GM18873 (cell line): ENCODE data around the gene PPFIBP2.

ENCODE experiments used
- ATAC-seq: cut with Tn5 transposase; IDR thresholded peaks from one replicate; pipeline ENCODE4 v1.9.1; 2021; ENCODE audit warnings: mild to moderate bottlenecking, moderate library complexity, moderate number of reproducible peaks; ENCODE audit not compliant: unreplicated experiment, low FRiP score

The PPFIBP2 gene

DNA sequence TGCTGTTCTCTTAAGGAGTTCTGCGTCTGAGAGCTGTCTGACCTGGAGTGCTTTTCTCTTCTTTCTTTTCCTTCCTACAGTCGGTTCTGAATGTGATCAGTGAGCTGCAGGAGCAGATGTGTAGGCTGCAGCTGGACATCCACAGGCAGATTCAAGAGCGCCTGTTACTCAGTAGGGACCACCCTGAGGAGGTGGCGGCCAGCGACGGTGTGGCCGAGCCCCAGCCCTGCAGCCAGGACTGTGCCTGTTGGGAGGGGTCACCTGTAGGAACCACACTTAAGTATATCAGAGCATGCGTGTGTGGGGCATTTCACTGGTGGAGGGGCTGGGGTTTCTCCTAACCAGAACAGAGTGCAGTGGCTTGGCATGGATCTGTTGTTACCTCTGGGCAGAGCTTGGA, 103.2 kb downstream of the PPFIBP2 start:
- no peak for ATAC-seq

DNA sequence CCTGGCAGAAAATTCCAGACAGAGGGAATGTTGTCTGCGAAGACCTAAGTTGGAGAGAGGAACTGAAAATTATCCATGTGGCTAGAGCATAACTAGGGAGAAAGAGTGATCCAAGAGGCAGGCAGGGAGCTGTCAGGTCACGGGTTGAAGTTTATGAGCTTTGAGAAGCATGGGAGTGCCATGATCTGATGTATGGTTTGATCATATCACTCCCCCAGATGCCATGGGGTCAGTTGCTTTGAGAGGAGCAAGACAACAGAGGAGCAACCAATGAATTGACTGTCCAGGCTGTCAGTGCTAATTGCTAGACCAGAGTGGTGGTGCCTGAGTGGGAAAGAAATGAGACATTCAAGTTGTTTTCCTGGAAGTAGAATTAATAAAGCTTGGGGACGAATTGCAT, 105.5 kb downstream of the PPFIBP2 start:
- ATAC-seq, result no peak

DNA sequence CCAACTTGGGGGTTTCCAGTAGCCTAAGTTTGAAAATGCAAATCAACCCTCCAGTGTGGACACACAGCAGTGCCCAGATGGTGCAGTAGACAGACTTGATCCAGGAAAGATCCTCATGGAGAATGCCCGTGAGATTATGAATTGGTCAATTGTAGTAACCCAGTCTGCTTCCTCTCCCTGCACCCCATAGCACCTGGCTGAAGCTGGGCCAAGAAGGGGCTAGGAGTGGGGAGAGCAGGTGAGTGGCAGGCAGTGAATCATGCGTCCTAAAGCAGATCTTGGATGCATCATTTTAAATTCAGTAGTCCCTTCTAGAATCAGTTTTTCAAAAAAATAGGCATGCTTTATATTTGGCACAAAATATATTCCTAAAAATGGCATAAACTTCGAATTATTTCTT, 107.3 kb downstream of the PPFIBP2 start:
- no peak for ATAC-seq

DNA sequence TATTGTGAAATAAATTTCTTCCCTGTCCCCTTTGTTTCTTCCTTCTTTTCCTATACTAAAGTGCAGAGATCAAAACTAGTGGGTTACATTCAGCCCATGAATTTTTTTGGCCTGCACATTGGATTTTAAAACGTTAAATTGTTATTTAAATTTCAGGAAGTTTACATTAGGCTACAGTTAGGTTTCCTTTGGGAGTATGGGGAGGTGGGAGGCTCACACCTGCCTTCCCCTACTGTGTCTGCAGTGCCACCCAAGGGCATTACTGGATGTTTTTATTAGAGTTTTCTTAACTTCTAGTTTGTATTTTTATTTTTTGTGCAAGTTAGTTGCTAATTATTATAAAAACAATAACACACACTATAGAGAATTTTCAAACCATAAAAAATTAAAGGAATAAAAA, 107.8 kb downstream of the PPFIBP2 start:
- ATAC-seq, result no peak

DNA sequence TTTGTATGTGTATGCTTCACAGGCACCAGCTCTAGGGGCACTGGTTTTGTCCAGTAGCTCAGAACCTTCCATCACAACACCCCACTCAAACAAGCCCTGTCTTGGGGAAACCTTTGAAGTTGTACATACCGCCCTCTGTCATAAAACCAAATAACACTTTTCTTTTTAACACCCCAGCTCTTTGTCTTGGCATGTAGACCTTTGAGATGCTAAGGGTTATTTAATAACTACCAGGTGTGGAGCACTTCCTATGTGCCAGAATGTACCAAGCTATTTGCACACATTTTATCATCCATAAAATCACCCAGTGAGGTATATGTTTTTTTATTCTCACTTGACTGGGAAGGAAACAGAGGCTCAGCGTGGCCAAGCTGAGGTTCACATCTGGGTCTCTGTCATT, 108.9 kb downstream of the PPFIBP2 start:
- ATAC-seq, result no peak

DNA sequence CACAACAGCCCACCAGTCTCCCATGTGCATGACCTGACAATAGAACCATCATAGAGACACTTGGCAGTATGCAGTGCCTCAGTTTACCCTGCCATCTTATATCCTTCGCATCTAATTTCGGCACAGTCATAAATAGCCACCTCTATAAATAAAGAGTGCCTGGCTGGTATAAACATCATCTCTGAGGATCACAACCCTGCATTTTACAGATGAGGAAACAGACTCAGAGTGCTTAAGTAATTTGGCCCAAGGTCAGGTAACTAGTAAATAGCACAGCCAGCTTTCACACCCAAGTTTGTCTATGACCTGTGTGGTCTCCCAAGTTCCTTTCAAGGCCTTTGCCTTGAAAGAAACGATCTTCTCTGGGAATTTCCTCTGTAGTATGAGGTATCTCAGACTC, 114.9 kb downstream of the PPFIBP2 start:
- ATAC-seq, result no peak

DNA sequence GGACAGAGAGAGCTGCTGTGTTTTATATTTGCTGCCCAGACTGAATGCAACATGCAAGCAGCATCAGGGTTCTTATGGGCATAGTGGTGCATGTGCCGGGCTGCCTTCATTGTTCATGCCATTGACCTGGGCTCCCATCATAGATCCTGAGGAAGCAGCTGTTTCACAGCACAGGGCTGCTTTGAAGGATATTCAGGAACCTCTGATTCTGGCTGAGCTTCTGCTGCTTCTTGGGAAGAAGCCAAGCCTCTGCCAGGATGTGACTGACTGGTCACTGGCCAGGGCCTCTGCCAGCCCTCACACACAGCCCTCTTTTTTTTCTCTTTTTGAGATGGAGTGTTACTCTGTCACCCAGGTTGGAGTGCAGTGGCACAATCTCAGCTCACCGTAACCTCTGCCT, 116.2 kb downstream of the PPFIBP2 start:
- no peak for ATAC-seq

DNA sequence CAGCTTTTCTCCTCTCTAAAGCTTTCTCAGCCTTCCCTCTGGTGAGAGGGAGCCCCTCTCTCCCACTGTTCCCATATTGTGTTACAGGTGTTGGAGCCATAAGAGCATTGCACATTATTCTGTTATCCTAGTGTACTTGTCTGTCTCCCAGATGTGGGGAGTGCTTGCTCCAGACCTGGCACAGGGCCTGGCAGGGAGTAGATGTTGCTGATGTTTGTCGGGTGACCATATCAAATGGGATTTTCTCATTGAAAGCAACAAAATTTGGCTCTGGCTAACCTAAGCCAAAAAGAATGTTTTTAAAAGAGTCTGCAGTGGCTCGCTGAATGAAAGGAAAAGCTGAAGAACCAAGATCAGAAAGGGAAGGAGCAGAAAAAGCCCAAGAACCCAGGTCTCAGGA, 118.4 kb downstream of the PPFIBP2 start:
- ATAC-seq, result no peak

DNA sequence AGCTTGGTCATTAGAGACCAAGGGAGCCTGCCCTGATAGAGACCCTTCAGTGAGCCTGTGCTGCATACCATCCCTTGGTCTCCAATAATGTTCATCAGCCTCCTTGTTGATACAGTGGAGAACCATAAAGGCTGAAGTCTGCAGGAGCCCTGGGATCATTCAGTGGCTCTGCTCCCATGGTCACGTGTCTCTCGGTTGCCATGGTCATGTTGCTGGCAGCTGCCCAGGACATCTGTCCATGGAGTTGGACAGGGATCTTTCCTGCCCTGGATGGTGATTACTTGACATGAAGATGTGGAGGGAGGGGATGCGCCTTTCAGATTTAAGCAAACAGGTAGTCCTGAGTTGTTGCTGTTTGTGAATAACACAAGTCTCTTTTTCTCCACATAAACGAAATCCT, 121.3 kb downstream of the PPFIBP2 start:
- no peak for ATAC-seq

DNA sequence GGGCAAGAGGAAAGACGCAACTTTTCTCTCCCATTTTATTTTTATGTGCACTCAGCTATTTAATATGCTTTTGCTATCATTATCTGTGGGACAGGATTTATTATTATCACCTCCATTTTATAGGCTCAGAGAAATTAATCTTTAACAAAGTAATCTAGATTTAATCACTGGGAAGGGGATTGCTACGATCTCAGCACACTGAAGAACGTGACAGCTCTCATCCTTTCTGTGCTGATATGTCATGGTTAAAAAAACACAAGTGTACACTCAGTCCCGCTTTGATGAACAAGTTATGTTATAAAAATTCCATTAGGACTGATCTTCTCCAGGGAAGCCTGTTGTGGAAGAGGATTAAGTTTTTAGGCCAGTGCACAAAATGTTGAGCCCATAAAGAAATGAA, 121.9 kb downstream of the PPFIBP2 start:
- no peak for ATAC-seq

DNA sequence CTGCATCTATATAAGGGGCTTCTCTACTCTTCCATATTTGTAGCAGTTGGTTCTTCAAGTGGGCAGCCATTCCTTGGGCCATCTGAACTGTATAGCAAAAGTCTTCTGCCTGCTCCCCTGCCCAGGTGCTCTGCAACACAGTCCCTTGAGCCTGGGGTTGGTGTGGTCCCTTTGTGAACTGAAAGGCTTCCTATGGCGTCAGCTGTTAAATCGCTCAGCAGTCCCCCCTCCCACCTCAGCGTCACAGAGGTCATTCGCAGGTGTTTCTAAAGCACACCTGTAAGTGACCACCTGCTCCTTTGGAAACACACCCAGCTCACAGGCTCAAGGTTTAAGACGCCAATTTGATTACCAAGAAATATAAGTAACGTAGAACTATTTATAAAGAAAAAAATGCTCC, 122.6 kb downstream of the PPFIBP2 start:
- no peak for ATAC-seq

DNA sequence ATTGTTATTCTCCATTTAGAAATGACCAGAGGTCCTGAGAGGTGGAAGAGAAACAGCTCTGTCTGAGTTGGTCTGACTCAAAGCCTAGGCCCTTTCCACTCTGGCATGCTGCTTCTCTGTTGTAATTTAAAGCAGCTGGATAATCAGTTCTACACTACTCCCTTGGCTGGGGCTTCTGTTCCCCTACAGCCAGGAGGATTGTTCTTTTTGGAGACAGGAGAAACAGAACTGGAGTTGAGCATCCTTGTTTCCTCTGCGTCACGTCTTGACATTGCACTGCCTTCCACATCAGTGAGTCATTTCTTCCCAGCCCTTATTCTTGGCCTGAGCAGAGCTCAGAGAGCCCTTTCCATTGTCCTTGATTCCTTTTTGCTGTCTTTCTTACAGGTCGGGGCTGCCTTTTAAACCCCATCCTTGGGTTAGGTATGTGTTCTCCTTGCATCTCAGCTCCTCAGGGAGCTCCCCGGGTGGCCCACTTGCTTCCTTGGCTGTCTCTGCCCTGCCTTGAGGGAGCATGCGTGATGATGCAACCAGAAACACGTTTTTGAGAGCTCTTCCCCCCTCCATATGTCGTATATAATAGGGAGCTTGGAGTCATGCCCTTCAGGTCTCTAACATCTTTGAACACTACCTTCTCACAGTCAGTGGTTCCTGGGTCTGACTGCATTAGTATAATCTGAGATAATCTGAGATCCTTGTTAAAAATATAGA, 123.8 kb downstream of the PPFIBP2 start:
- no peak for ATAC-seq

DNA sequence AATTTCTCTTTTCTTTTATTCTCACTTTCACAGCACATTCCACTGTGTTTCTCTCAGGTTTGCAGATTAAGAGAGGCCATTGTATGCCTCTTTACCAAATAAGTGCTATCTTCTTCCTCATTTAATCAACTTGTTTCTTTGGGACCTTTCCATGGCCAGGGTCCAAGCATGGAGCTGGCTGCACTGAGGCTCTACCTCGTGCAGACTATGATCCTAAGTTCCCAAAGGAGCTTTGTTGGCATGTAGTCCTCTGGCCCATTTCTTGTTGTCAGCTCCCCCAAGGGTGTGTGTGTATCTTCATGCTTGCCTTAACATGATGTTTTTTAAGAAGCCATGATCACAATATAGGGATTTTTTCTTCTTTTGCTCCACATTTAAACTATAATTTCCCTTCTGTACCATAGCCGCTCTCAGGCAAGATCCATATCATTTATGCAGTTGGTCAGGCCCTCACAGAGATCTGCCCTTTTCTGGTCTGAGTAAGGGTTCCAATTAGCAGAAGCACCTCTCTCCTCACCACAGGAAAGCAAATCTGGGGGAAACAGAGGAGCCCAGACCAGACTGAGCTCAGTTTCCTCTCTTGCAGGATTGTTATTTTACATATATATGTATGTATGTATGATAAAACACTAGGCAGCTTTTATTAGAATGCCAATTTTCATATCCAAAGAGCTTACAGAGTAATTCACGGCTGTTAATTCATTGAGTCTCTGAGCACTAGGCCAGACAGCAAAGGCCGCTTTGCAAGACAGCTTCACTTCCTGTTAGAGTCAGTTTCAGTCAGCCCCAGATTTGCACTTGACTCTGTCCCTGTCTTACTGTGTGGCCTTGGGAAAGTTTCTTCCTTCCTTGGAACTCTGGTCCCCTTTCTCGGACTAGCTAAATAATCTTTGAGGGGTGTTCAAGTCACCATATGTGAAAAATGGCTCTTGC, 125.2 kb downstream of the PPFIBP2 start:
- ATAC-seq, result peak; percentile 56

DNA sequence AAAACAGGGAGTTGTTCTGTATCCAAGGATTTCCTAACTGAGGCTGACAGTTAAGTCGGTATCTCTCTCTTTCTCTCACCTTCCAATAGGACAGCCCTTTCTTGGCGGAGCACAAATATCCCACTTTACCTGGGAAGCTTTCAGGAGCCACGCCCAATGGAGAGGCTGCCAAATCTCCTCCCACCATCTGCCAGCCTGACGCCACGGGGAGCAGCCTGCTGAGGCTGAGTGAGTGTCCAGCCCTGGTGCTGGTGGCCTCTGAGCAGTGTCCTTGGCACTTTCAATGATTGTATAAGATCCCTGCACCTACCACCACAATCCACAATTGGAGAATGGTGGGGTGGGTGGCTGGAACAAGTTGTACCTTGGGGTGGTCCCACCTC, 125.8 kb downstream of the PPFIBP2 start:
- ATAC-seq, result no peak

DNA sequence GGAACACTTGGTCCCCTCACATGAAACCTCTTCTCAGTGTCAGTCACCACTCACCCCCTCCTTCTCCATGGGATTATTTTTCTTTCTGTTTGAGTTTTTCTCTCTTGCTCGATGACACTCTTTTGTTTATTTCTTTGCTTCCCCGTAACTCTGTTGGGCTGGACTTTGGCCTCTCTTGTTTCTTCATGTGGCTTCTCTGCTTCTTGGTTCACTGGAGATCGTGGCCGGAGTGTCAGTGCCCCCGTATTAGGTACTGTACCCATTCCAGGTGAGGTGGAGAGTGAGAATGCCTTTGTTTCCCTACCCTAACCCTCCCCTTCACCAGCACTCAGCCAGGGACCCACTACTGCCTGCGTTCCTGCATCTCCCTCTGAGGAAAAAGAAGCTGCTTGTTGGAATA, 127.0 kb downstream of the PPFIBP2 start:
- no peak for ATAC-seq

DNA sequence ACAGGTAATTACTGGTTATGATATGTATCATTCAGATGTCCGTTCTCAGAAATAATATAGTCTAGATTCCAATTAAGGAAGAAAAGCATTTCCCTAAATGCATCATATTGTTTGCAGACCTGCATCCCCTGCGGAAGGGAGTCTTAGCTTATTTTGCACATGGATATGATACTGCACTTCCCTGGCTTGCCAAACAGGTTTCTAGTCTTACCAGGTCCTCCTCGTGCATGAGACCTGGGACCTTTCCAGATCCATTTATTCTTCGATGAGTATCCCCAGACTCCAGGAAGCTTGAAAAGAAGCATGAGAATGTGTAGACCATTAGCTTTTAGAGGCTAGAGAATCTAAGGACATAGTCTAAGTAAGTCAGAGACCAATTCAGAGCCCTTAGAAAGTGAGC, 128.9 kb downstream of the PPFIBP2 start:
- no peak for ATAC-seq

DNA sequence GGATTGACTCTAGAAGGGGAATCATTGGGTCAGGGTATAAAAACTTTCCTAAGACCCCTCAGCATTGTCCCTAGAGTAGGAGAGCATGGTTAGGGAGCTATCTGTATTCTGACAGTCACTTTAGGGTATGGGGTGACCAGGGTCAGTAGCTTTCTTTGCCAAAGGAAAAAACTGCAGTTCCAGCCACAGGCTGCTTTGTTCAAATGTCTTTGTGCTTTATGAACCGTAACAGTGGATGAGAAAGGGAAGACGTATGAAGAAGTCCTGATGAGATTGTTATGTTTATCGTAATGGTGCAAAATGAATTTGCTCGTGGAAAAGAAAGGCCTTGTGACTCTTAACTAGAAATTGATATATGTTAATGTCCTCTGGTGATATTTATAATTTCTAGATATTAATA, 129.5 kb downstream of the PPFIBP2 start:
- no peak for ATAC-seq

DNA sequence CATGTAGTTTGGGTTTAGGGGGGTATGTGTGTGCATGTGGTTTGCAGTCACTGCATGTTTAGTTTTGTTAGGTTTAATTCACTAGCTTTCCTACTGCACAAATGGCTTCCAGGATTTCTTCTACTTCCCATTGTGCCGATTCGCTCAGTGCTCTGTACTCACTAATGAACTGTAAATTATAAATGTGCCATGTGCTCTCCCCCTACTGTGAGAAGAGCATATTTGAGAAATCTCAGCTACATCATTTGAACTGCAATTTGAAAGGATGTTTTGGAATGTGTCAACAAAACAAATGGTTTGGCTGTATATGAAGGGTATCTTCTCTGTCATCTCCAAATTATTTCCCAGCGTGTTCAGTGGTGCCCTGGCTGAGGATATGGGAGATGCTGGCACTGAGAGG, 131.4 kb downstream of the PPFIBP2 start:
- ATAC-seq, result no peak

DNA sequence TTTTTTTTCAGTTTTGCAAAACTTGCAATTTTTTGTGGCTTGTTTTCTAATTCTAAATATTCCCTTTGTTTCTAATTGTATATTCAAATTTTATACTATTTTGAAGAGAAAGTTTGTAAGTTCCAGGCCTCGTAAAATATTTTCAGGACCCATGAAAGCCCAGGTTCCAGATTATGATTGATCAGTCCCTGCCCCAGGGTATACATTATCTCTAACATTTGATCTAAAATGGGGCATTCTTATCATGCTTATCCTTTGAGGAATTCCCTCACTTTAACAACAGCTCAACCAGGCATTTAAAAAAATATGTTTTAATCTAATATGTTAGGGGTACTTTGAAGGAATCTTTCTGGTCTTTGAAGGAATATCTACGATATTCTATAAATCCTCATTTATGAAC, 133.1 kb downstream of the PPFIBP2 start:
- no peak for ATAC-seq

DNA sequence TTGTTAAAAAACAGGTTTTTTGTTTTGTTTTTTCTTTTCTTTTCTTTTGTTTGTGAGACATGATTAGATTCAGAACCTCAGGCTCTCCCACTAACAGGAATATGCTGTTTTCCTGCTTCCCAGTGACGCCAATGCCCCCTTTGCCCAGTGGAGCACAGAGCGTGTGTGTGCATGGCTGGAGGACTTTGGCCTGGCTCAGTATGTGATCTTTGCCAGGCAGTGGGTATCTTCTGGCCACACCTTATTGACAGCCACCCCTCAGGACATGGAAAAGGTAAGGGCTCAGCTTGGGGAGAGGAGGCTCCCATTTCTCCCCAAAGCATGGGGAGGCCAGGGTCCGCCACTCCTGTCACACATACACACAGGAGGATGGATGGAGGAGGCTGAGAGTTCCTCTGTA, 134.5 kb downstream of the PPFIBP2 start:
- ATAC-seq, result no peak

DNA sequence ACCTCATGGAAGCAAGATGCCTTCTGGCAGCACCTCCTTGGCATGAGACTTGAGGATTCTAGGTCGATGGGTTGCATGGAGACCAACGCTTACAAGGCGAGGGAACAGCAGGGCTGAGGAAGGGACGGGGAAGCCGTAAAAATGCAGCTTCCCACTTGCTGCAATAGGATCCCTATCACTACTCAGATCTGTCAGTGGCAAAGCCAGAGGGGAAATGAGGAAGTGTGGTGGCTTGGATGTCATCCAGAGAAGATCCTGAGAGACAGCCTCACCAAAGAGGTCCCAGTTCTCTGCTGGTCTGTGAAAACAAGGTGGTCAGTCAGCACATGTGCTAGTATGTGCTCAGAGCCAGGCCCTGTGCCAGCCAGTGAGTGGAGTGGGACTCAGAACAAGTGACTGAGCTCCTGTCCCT, 137.3 kb downstream of the PPFIBP2 start:
- no peak for ATAC-seq

DNA sequence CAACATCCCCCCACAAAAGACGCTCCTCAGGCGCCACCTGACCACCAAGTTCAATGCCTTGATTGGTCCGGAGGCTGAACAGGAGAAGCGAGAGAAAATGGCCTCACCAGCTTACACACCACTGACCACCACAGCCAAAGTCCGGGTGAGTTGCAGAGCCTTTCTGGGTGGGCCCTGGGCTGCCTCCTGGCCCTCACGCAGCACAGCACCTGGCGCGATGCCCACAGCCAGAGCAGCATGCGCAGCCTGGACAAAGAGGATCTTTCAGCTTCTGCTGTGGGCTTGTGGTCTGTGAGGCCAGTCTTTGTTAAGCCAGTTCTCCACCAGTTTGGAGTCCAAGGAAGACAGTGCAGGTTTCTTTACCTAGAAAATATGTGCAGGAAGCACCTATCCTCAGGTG, 137.9 kb downstream of the PPFIBP2 start:
- ATAC-seq, result no peak
